ENCODE data around the gene ITPR1.

The ITPR1 gene

DNA sequence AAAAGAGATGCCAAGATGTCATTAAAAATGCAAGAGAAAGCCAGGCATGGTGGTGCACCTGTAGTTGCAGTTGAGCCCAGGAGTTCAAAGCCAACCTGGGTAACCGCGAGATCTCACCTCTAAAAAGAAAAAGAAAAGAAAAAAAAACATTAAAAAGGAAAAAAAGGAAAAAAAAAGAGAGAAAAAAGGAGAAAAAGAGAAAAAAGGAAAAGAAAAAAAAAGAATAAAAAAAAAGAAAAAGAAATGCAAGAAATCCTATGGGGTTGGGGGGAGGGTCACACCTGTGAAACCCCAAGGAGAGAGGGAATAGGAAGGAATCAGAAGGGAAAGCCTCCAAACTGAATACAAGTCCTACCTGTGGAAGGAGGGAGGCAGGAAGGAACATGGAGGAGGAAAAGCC is 20.8 kb upstream of the ITPR1 start:
- TF ChIP-seq, protein P1, sequence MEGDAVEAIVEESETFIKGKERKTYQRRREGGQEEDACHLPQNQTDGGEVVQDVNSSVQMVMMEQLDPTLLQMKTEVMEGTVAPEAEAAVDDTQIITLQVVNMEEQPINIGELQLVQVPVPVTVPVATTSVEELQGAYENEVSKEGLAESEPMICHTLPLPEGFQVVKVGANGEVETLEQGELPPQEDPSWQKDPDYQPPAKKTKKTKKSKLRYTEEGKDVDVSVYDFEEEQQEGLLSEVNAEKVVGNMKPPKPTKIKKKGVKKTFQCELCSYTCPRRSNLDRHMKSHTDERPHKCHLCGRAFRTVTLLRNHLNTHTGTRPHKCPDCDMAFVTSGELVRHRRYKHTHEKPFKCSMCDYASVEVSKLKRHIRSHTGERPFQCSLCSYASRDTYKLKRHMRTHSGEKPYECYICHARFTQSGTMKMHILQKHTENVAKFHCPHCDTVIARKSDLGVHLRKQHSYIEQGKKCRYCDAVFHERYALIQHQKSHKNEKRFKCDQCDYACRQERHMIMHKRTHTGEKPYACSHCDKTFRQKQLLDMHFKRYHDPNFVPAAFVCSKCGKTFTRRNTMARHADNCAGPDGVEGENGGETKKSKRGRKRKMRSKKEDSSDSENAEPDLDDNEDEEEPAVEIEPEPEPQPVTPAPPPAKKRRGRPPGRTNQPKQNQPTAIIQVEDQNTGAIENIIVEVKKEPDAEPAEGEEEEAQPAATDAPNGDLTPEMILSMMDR (IDR thresholded peaks at IDR 0.05; ENCODE audit: extremely low read depth, missing control alignments), result no peak
- no peak for DNase-seq (ENCODE audit: low spot score)

DNA sequence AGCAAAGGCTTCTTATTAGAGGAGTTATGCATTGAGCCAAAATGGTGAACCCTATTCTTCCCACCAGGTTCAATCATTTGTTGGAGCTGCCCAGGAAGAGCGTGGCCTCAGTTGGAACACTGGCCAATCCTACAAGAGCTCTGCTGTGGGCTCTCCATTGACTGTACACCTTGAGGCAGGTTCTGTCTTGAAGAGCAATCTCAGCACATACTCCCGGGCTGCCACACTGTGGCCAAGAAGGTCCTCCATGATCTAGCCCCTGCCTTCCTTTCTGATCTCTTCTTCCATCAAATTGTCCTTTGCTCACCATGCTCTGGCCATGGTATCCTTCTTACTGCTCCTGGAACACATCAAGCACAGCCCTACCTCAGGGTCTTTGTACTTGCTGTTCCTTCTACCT is 20.4 kb upstream of the ITPR1 start:
- TF ChIP-seq, protein P1 (IDR thresholded peaks at IDR 0.05; ENCODE audit: extremely low read depth, missing control alignments), result no peak
- DNase-seq (ENCODE audit: low spot score), result no peak

- no peak for DNase-seq (ENCODE audit: low spot score)
- TF ChIP-seq, protein P1 (IDR thresholded peaks at IDR 0.05; ENCODE audit: extremely low read depth, missing control alignments), result no peak
Measured at GRCh38 chr3:4474683-4475490, 18.3 kb upstream of the ITPR1 start.

- TF ChIP-seq, protein P1 (IDR thresholded peaks at IDR 0.05; ENCODE audit: extremely low read depth, missing control alignments), result no peak
Measured at GRCh38 chr3:4475804-4476203, 17.3 kb upstream of the ITPR1 start.

GRCh38 chr3:4476496-4476895 is 16.7 kb upstream of the ITPR1 start:
- DNase-seq (ENCODE audit: low spot score), result no peak
- TF ChIP-seq, protein P1 (IDR thresholded peaks at IDR 0.05; ENCODE audit: extremely low read depth, missing control alignments), result no peak

More at GRCh38 chr3:4475804-4476203, 17.3 kb upstream of the ITPR1 start:
- no peak for DNase-seq (ENCODE audit: low spot score)

- no peak for DNase-seq (ENCODE audit: low spot score)
- TF ChIP-seq, protein P1 (IDR thresholded peaks at IDR 0.05; ENCODE audit: extremely low read depth, missing control alignments), result no peak
Measured at GRCh38 chr3:4478261-4478660, 14.9 kb upstream of the ITPR1 start.

DNA sequence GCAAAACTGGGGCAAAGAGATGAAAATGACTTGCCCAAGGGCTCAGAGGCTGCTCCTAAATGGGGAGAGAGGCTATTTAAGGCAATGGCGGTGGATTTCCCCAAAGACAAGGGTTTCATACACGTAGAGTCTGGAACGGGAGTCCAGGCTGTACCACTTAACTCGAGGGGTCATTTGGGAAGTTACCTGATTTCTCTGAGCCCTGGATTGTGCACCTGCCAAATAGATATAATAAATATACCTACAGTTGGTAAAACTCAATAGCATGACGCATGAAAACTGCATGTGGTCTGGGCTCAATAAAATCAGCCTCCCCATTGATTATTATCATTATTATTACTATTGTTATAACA is 1.3 kb upstream of the ITPR1 start:
- no peak for DNase-seq (ENCODE audit: low spot score)
- TF ChIP-seq, protein P1 (IDR thresholded peaks at IDR 0.05; ENCODE audit: extremely low read depth, missing control alignments), result no peak

Data from GM20000 (cell line).